Measurements from ENCODE around the gene GUCD1. TPM values are rescaled to one million over a fixed set of nuclear protein-coding genes. Genes with fewer than 3 reads are reported as not detected.

GUCD1 gene
- total RNA-seq, 2 experiments from 2014 or later = 130 to 150 TPM

GRCh38 chr22:24519496-24519895 is 35.4 kb downstream of the GUCD1 start:
- Mint-ChIP-seq H3K27ac (no peak overlapping the region), H3K4me1 (peaks cover 11% of the 10 kb centered on the region), H3K27me3 (peaks cover 5% of the 10 kb centered on the region), H3K4me3 (no peak overlapping the region), H3K36me3 (no peaks in the 10 kb centered on the region), H3K9me3 (ENCODE audit: low read depth) (no peaks in the 10 kb centered on the region)
- DNase-seq = no peak
- CTCF ChIA-PET = interaction anchor here (1.3 kb wide), 1 partner anchor 190 kb away, joined by 3 read pairs; no protein-coding TSS in a partner anchor
- no peak for ATAC-seq

GRCh38 chr22:24518771-24519485 is 36.0 kb downstream of the GUCD1 start:
- CTCF ChIA-PET = interaction anchor here (1.3 to 2.3 kb wide), 2 partner anchors 96 to 189 kb away, joined by 3 to 8 read pairs; no protein-coding TSS in a partner anchor
- no peak for DNase-seq
- H3K9me3 Mint-ChIP-seq (ENCODE audit: low read depth) = no peaks in the 10 kb centered on the region
- ATAC-seq = no peak
- H3K4me1 Mint-ChIP-seq = peaks cover 11% of the 10 kb centered on the region
- no peak overlapping the region for H3K4me3 Mint-ChIP-seq
- no peaks in the 10 kb centered on the region for H3K36me3 Mint-ChIP-seq
- H3K27ac Mint-ChIP-seq = no peak overlapping the region
- peaks cover 5% of the 10 kb centered on the region for H3K27me3 Mint-ChIP-seq

GRCh38 chr22:24518228-24518627 is 36.7 kb downstream of the GUCD1 start:
- Mint-ChIP-seq H3K4me3 (no peak overlapping the region), H3K36me3 (no peaks in the 10 kb centered on the region), H3K9me3 (ENCODE audit: low read depth) (no peaks in the 10 kb centered on the region), H3K4me1 (peaks cover 11% of the 10 kb centered on the region), H3K27me3 (peaks cover 5% of the 10 kb centered on the region), H3K27ac (no peak overlapping the region)
- ATAC-seq (no peak), DNase-seq (no peak)
- CTCF ChIA-PET = interaction anchor here (2.3 kb wide), 1 partner anchor 95 kb away, joined by 8 read pairs; no protein-coding TSS in a partner anchor

- Mint-ChIP-seq H3K4me1 (peaks cover 11% of the 10 kb centered on the region), H3K27me3 (peaks cover 10% of the 10 kb centered on the region), H3K4me3 (no peak overlapping the region), H3K36me3 (no peaks in the 10 kb centered on the region), H3K9me3 (ENCODE audit: low read depth) (no peaks in the 10 kb centered on the region), H3K27ac (no peak overlapping the region)
- DNase-seq (no peak), ATAC-seq (no peak)
- CTCF ChIA-PET = interaction anchor here (1.1 to 2.3 kb wide), 2 partner anchors 94 to 97 kb away, joined by 3 to 8 read pairs; no protein-coding TSS in a partner anchor
Observed at GRCh38 chr22:24517446-24517845, 37.5 kb downstream of the GUCD1 start.

GRCh38 chr22:24516301-24516737 is 38.6 kb downstream of the GUCD1 start:
- no peaks in the 10 kb centered on the region for H3K9me3 Mint-ChIP-seq (ENCODE audit: low read depth)
- H3K4me1 Mint-ChIP-seq = peaks cover 12% of the 10 kb centered on the region
- ATAC-seq = no peak
- H3K4me3 Mint-ChIP-seq = no peak overlapping the region
- CTCF ChIA-PET = interaction anchor here (1.3 kb wide), 1 partner anchor 14 kb away, joined by 3 read pairs; no protein-coding TSS in a partner anchor
- peaks cover 15% of the 10 kb centered on the region for H3K27me3 Mint-ChIP-seq
- no peak for DNase-seq
- no peak overlapping the region for H3K27ac Mint-ChIP-seq
- H3K36me3 Mint-ChIP-seq = no peaks in the 10 kb centered on the region

- H3K4me1 Mint-ChIP-seq = peaks cover 15% of the 10 kb centered on the region
- no peak overlapping the region for H3K4me3 Mint-ChIP-seq
- DNase-seq (no peak), ATAC-seq (no peak)
- CTCF ChIA-PET = interaction anchor here (1.4 to 1.7 kb wide), 2 partner anchors 16 to 66 kb away, joined by 3 read pairs; no protein-coding TSS in a partner anchor
- no peaks in the 10 kb centered on the region for H3K9me3 Mint-ChIP-seq (ENCODE audit: low read depth)
- H3K27me3 Mint-ChIP-seq = peaks cover 20% of the 10 kb centered on the region
- H3K36me3 Mint-ChIP-seq = no peaks in the 10 kb centered on the region
- H3K27ac Mint-ChIP-seq = no peak overlapping the region
Observed at GRCh38 chr22:24515027-24515338, 40.0 kb downstream of the GUCD1 start.

GRCh38 chr22:24514241-24515026 is 40.5 kb downstream of the GUCD1 start:
- H3K4me1 Mint-ChIP-seq = peaks cover 15% of the 10 kb centered on the region
- H3K36me3 Mint-ChIP-seq = no peaks in the 10 kb centered on the region
- no peak overlapping the region for H3K4me3 Mint-ChIP-seq
- no peak overlapping the region for H3K27ac Mint-ChIP-seq
- no peak for DNase-seq
- ATAC-seq = no peak
- H3K9me3 Mint-ChIP-seq (ENCODE audit: low read depth) = no peaks in the 10 kb centered on the region
- H3K27me3 Mint-ChIP-seq = peaks cover 22% of the 10 kb centered on the region
- CTCF ChIA-PET = interaction anchor here (1.4 to 1.7 kb wide), 2 partner anchors 17 to 66 kb away, joined by 3 read pairs; no protein-coding TSS in a partner anchor

- Mint-ChIP-seq H3K4me3 (no peak overlapping the region), H3K9me3 (ENCODE audit: low read depth) (no peaks in the 10 kb centered on the region), H3K4me1 (peaks cover 15% of the 10 kb centered on the region), H3K27ac (no peak overlapping the region), H3K27me3 (peaks cover 24% of the 10 kb centered on the region), H3K36me3 (no peaks in the 10 kb centered on the region)
- no peak for DNase-seq
- CTCF ChIA-PET = interaction anchor here (1.4 kb wide), 1 partner anchor 17 kb away, joined by 3 read pairs; no protein-coding TSS in a partner anchor
- ATAC-seq = no peak
Observed at GRCh38 chr22:24513378-24514240, 41.3 kb downstream of the GUCD1 start.

GRCh38 chr22:24512043-24512442 is 42.9 kb downstream of the GUCD1 start:
- Mint-ChIP-seq H3K9me3 (ENCODE audit: low read depth) (no peaks in the 10 kb centered on the region), H3K27ac (no peak overlapping the region), H3K4me1 (peaks cover 15% of the 10 kb centered on the region), H3K4me3 (no peak overlapping the region), H3K27me3 (peaks cover 24% of the 10 kb centered on the region), H3K36me3 (no peaks in the 10 kb centered on the region)
- ATAC-seq (no peak), DNase-seq (no peak)
- CTCF ChIA-PET = interaction anchor here (1.0 to 2.2 kb wide), 3 partner anchors 10 to 90 kb away, joined by 3 to 6 read pairs (median 4); no protein-coding TSS in a partner anchor

GRCh38 chr22:24510637-24511625 is 44.0 kb downstream of the GUCD1 start:
- no peaks in the 10 kb centered on the region for H3K9me3 Mint-ChIP-seq (ENCODE audit: low read depth)
- ATAC-seq (peak; percentile 27), DNase-seq (no peak)
- no peak overlapping the region for H3K27ac Mint-ChIP-seq
- CTCF ChIA-PET = interaction anchor here (1.0 to 2.2 kb wide), 2 partner anchors 11 to 87 kb away, joined by 3 to 6 read pairs; no protein-coding TSS in a partner anchor
- no peaks in the 10 kb centered on the region for H3K36me3 Mint-ChIP-seq
- H3K27me3 Mint-ChIP-seq = peaks cover 24% of the 10 kb centered on the region
- H3K4me1 Mint-ChIP-seq = peaks cover 18% of the 10 kb centered on the region
- H3K4me3 Mint-ChIP-seq = no peak overlapping the region

- peaks cover 26% of the 10 kb centered on the region for H3K4me1 Mint-ChIP-seq
Observed at GRCh38 chr22:24507716-24508115, 47.2 kb downstream of the GUCD1 start.

More at GRCh38 chr22:24507716-24508115, 47.2 kb downstream of the GUCD1 start:
- H3K27ac Mint-ChIP-seq = no peak overlapping the region
- no peaks in the 10 kb centered on the region for H3K9me3 Mint-ChIP-seq (ENCODE audit: low read depth)
- H3K4me3 Mint-ChIP-seq = no peak overlapping the region
- no peaks in the 10 kb centered on the region for H3K36me3 Mint-ChIP-seq
- DNase-seq (no peak), ATAC-seq (no peak)
- CTCF ChIA-PET = interaction anchor here (0.6 to 1.9 kb wide), 3 partner anchors 21 to 84 kb away, joined by 3 to 7 read pairs (median 4); no protein-coding TSS in a partner anchor
- H3K27me3 Mint-ChIP-seq = peaks cover 16% of the 10 kb centered on the region

Measured in activated CD8-positive, alpha-beta memory T cell treated with anti-CD3 and anti-CD28 coated beads, Interleukin-2, amount 10 ng/mL, durations not matched to agents 7 days and 5 days (primary cell).